ENCODE data around the gene IDH2. TPM values are rescaled to one million over a fixed set of nuclear protein-coding genes. Genes with fewer than 3 reads are reported as not detected.

The IDH2 gene
- total and polyA plus RNA-seq, 2 of the 4 experiments (the other 2 are of a cell fraction), result 84.9 to 118 TPM

- Histone ChIP-seq H3K36me3 (ENCODE audit: control insufficient read depth, insufficient read depth, low read length) (no peaks in the 10 kb centered on the region), H3K9ac (ENCODE audit: low read depth, low read length) (no peak overlapping the region), H4K5ac (ENCODE audit: low read depth, low read length) (no peak overlapping the region), H3K9me1 (ENCODE audit: insufficient read depth, low read length) (peaks cover 13% of the 10 kb centered on the region), H2BK15ac (ENCODE audit: low read depth, low read length) (no peak overlapping the region), H2BK5ac (ENCODE audit: low read depth, low read length, poor library complexity, severe bottlenecking) (no peak overlapping the region), H3K79me1 (ENCODE audit: low read depth in 1 of 2, low read length in 2 of 2) (peaks cover 5 to 13% of the 10 kb centered on the region in 2 experiments; a peak in 3 of 4 replicates), H4K91ac (ENCODE audit: insufficient read depth, low read depth, low read length) (no peak overlapping the region), H2AK5ac (ENCODE audit: low read depth, low read length) (no peak overlapping the region), H4K20me1 (ENCODE audit: insufficient read depth, low read length) (0 out of 2 replicates have a peak, but pooled peaks cover 5% of the 10 kb centered on the region), H3K4me2 (ENCODE audit: low read depth, low read length) (no peak overlapping the region), H2AK9ac (replicated peaks; ENCODE audit: low read depth, low read length, poor library complexity) (no peak overlapping the region), H3K18ac (ENCODE audit: low read depth, low read length) (no peak overlapping the region), H2AFZ (replicated peaks; ENCODE audit: low read length, poor library complexity) (no peak overlapping the region), H3K23ac (ENCODE audit: low read depth, low read length) (no peak overlapping the region), H3K4ac (ENCODE audit: low read depth, low read length) (no peak overlapping the region), H2BK20ac (ENCODE audit: low read depth, low read length) (no peak overlapping the region), H3K14ac (replicated peaks; ENCODE audit: low read depth, low read length) (no peak overlapping the region), H3K27ac (ENCODE audit: insufficient read depth, low read length) (no peak overlapping the region), H3K4me3 (ENCODE audit: insufficient read depth, low read depth, low read length) (no peak overlapping the region), H2BK120ac (ENCODE audit: low read depth, low read length) (no peak overlapping the region), H4K8ac (ENCODE audit: low read depth in 2 of 2, low read length in 2 of 2) (no peak overlapping the region), H3K4me1 (ENCODE audit: control insufficient read depth, insufficient read depth, low read length) (peaks cover 14% of the 10 kb centered on the region), H3K27me3 (ENCODE audit: control insufficient read depth, insufficient read depth, low read length) (no peaks in the 10 kb centered on the region), H3K9me3 (ENCODE audit: control insufficient read depth, insufficient read depth, low read length) (no peaks in the 10 kb centered on the region), H3K56ac (ENCODE audit: extremely low read depth, insufficient read depth, low read length) (no peak overlapping the region)
- 61% methylated on average over 5 of the region's 7 CpGs; no CpG with 5 or more reads in 1 of the 2 experiments for WGBS, 2 experiments (ENCODE audit: extremely low coverage in 2 of 2, insufficient read length in 1 of 2)
- DNase-seq (no peak), ATAC-seq (ENCODE audit: low read depth) (no peak)
- dilution Hi-C loops (cut with HindIII; ENCODE audit: low sequenced_read_pairs, unreplicated experiment) (no loop called here), intact Hi-C loops (cut with micrococcal nuclease) (no loop called here), in situ Hi-C loops (cut with MboI; ENCODE audit: low sequenced_read_pairs) (no loop called here)
- ChIA-PET CTCF (interaction anchor here (0.9 kb wide), 1 partner anchor 12 kb away, joined by 4 read pairs; no protein-coding TSS in a partner anchor), POLR2A (ENCODE audit: unreplicated experiment) (no interaction called here)
- TF ChIP-seq CHD1 (IDR thresholded peaks at IDR 0.05; ENCODE audit: low read depth, low read length) (no peak), SMC3 (IDR thresholded peaks at IDR 0.05; ENCODE audit: low read depth, low read length) (no peak)
- TF ChIP-seq, protein P1, sequence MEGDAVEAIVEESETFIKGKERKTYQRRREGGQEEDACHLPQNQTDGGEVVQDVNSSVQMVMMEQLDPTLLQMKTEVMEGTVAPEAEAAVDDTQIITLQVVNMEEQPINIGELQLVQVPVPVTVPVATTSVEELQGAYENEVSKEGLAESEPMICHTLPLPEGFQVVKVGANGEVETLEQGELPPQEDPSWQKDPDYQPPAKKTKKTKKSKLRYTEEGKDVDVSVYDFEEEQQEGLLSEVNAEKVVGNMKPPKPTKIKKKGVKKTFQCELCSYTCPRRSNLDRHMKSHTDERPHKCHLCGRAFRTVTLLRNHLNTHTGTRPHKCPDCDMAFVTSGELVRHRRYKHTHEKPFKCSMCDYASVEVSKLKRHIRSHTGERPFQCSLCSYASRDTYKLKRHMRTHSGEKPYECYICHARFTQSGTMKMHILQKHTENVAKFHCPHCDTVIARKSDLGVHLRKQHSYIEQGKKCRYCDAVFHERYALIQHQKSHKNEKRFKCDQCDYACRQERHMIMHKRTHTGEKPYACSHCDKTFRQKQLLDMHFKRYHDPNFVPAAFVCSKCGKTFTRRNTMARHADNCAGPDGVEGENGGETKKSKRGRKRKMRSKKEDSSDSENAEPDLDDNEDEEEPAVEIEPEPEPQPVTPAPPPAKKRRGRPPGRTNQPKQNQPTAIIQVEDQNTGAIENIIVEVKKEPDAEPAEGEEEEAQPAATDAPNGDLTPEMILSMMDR (conservative IDR thresholded peaks at IDR 0.05; ENCODE audit: low read depth, low read length), result no peak
- no TSS peak for BruUV-seq (replicated peaks)
These were observed 3.3 kb upstream of the IDH2 start for GRCh38 chr15:90105521-90105920.
